22Rv1 (cell line): ENCODE measurements around the gene ZKSCAN2.
A peak's percentile ranks its signal among the peaks of the same experiment; 100 is the strongest.

Experiments used
- H3K27ac ChIP-seq: fragments of 450-650 bp; 2 replicates; pipeline ENCODE4 v1.5.1; 2017
- ZFX ChIP-seq: fragments of 450-650 bp; IDR thresholded peaks from 2 replicates; pipeline ENCODE4 v1.6.1; 2017; ENCODE audit warnings: antibody characterized with exemption, borderline replicate concordance
- TF ChIP-seq, protein P1 (sequence below): fragments of 450-650 bp; IDR thresholded peaks from 2 replicates; pipeline ENCODE4 v1.5.1; 2017; ENCODE audit warnings: mild to moderate bottlenecking

ZKSCAN2 gene

GRCh38 chr16:25257956-25258860 lies 563 bp upstream of the ZKSCAN2 start:
- TF ChIP-seq, protein P1, sequence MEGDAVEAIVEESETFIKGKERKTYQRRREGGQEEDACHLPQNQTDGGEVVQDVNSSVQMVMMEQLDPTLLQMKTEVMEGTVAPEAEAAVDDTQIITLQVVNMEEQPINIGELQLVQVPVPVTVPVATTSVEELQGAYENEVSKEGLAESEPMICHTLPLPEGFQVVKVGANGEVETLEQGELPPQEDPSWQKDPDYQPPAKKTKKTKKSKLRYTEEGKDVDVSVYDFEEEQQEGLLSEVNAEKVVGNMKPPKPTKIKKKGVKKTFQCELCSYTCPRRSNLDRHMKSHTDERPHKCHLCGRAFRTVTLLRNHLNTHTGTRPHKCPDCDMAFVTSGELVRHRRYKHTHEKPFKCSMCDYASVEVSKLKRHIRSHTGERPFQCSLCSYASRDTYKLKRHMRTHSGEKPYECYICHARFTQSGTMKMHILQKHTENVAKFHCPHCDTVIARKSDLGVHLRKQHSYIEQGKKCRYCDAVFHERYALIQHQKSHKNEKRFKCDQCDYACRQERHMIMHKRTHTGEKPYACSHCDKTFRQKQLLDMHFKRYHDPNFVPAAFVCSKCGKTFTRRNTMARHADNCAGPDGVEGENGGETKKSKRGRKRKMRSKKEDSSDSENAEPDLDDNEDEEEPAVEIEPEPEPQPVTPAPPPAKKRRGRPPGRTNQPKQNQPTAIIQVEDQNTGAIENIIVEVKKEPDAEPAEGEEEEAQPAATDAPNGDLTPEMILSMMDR = no peak
- TF ChIP-seq ZFX = no peak

GRCh38 chr16:25256695-25257469 lies 763 bp downstream of the ZKSCAN2 start:
- H3K27ac ChIP-seq = peak overlapping the region; percentile 96

More at GRCh38 chr16:25257956-25258860, 563 bp upstream of the ZKSCAN2 start:
- H3K27ac ChIP-seq = peak overlapping the region; percentile 96

DNA sequence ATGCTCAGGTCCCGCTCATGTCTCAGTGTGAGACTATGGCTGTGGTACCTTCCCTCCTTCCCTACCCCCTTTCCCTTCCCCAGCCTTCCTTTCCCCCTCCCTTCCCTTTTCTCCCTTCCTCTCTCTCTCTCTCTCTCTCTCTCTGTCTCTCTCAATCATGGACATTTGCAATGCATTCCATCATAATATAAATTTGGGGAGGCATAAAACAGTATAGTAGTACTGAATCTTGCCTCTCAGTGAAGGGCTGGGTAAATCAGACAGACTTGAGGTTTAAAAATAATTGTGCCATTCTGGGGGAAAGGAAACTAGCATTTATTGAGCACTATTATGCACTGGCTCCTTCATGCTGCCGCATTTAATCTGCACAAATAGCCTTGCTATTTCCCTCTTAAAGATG lies 4.3 kb downstream of the ZKSCAN2 start:
- no peak for TF ChIP-seq ZFX
- TF ChIP-seq, protein P1 = no peak
- no peak overlapping the region for H3K27ac ChIP-seq

More at GRCh38 chr16:25256695-25257469, 763 bp downstream of the ZKSCAN2 start:
- no peak for TF ChIP-seq ZFX
- TF ChIP-seq, protein P1 = no peak

DNA sequence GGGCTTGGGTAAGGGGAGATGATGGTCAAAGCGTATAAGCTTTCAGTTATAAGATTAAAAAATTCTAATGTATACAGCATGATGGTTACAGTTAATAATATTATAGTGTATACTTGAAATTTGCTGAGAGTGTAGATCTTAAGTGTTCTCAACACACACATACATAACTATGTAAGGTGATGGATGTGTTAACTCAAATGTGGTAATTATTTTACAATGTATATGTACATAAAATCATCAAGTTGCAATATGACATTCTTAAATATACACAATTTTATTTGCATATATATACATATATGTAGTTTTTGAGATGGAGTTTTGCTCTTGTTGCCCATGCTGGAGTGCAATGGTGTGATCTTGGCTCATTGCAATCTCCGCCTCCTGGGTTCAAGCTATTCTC lies 7.2 kb downstream of the ZKSCAN2 start:
- no peak overlapping the region for H3K27ac ChIP-seq
- TF ChIP-seq, protein P1 = no peak
- TF ChIP-seq ZFX = no peak

DNA sequence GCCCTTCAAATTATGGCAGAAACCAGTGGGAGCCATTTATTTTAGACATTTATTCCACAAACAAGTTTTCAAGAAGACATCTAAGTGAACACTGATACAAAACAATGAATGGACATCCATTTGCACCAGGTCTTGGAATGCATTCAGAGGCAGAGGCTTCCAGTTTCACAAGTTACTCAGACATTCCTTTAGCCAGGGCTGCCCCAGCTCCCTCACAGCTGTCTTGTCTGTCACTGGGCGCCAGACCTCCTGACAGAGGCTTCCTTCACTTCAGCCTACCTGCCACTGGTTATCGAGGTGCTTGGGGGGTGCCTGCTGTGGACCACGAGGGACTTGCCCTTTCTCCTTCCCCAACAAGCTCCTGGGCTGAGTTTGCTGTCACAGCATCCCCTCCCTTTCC lies 21.7 kb downstream of the ZKSCAN2 start:
- H3K27ac ChIP-seq = no peak overlapping the region
- TF ChIP-seq, protein P1 = no peak
- no peak for TF ChIP-seq ZFX

- TF ChIP-seq, protein P1 = no peak
- no peak for TF ChIP-seq ZFX
- H3K27ac ChIP-seq = no peak overlapping the region
These were observed 29.3 kb downstream of the ZKSCAN2 start for GRCh38 chr16:25228372-25228771.
